Left ventricle myocardium inferior (tissue), 1 donor: ENCODE measurements around the gene EVA1C. TPM values are rescaled to one million over a fixed set of nuclear protein-coding genes. Genes with fewer than 3 reads are reported as not detected.

Source experiments
- DNase-seq: peaks from one replicate; pipeline ENCODE4 v3.0.0-alpha.2; 2020
- H3K27ac ChIP-seq: fragments of 200-600 bp; replicated peaks from 2 replicates; pipeline ENCODE4 v1.8.0; 2021
- H3K27me3 ChIP-seq: fragments of 200-600 bp; 2 replicates; pipeline ENCODE4 v1.8.0; 2021; ENCODE audit warnings: low read depth
- H3K36me3 ChIP-seq: fragments of 200-600 bp; 2 replicates; pipeline ENCODE4 v1.8.0; 2021
- H3K4me1 ChIP-seq: fragments of 200-600 bp; 2 replicates; pipeline ENCODE4 v1.8.0; 2021
- H3K4me3 ChIP-seq: fragments of 200-600 bp; 2 replicates; pipeline ENCODE4 v1.8.0; 2021; ENCODE audit warnings: mild to moderate bottlenecking, moderate library complexity
- H3K9me3 ChIP-seq: fragments of 200-600 bp; replicated peaks from 2 replicates; pipeline ENCODE4 v1.8.0; 2021
- intact Hi-C: fragments of 100-400 bp; cut with micrococcal nuclease; formaldehyde crosslinking; loops from one replicate; pipeline ENCODE4 v1.11.0; 2022
- total RNA-seq: library from RNA; stranded (reverse); fragmentation: NEBNext Ultra II Directional; extraction: Animal tissue kit (Norgen Biotek cat#: 25700); gene quantifications from one replicate; pipeline ENCODE4 v1.2.1, GENCODE V29; 2021
- TF ChIP-seq, protein P1 (sequence below): fragments of 200-600 bp; IDR thresholded peaks from 2 replicates; pipeline ENCODE4 v1.8.0; 2021; ENCODE audit warnings: antibody characterized with exemption, mild to moderate bottlenecking, borderline replicate concordance
- donor health status: DM: no; HTN: yes; CAD: no; lungs with severe emphysema.

The EVA1C gene
- total RNA-seq, 1 donor from 2014 or later: 13.9 TPM

DNA sequence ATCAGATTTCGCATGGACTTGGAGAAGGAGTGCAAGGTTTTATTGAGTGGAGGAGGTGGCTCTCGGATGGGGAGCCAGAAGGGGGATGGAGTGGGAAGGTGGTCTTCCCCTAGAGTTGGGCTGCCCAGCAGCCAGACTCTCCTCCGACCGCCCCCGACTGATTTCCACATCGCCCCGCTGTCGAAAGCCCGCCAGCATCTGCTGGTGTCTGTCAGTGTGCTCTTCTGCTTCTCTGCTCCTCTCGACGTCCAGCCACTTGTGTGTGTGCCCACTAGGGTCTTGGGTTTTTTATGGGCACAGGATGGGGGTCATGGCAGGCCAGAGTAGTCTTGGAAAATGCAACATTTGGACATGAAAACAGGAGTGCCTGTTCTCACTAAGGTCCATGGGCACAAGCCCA is 40.1 kb downstream of the EVA1C start:
- TF ChIP-seq, protein P1, sequence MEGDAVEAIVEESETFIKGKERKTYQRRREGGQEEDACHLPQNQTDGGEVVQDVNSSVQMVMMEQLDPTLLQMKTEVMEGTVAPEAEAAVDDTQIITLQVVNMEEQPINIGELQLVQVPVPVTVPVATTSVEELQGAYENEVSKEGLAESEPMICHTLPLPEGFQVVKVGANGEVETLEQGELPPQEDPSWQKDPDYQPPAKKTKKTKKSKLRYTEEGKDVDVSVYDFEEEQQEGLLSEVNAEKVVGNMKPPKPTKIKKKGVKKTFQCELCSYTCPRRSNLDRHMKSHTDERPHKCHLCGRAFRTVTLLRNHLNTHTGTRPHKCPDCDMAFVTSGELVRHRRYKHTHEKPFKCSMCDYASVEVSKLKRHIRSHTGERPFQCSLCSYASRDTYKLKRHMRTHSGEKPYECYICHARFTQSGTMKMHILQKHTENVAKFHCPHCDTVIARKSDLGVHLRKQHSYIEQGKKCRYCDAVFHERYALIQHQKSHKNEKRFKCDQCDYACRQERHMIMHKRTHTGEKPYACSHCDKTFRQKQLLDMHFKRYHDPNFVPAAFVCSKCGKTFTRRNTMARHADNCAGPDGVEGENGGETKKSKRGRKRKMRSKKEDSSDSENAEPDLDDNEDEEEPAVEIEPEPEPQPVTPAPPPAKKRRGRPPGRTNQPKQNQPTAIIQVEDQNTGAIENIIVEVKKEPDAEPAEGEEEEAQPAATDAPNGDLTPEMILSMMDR: no peak
- H3K4me1 ChIP-seq: peaks cover 71% of the 10 kb centered on the region
- no peak for DNase-seq
- H3K27me3 ChIP-seq: no peaks in the 10 kb centered on the region
- peaks cover 11% of the 10 kb centered on the region for H3K36me3 ChIP-seq
- no peaks in the 10 kb centered on the region for H3K9me3 ChIP-seq
- no peak overlapping the region for H3K4me3 ChIP-seq
- intact Hi-C loops: no loop called here
- H3K27ac ChIP-seq: no peak overlapping the region

DNA sequence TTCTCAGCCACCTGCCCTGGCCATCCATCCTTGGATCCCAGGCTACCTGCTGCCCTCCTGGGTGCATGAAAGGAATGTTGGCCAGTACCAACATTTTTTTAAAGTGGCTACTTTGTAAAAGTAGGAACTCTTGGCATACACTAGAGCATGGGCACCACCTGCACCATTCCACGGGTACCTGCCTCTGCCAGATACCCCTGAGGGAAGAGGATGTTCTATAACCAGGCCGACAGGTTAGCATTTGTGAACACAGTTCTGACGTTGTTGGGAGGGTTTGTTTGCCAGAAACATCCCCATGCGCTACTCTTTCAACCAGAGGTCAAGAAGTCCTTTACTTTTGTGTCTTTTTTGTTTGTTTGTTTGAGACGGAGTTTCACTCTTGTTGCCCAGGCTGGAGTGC is 43.0 kb downstream of the EVA1C start:
- Histone ChIP-seq H3K36me3 (peaks cover 39% of the 10 kb centered on the region), H3K27ac (peak overlapping the region; percentile 80), H3K4me3 (no peak overlapping the region), H3K4me1 (peaks cover 65% of the 10 kb centered on the region), H3K27me3 (no peaks in the 10 kb centered on the region), H3K9me3 (no peaks in the 10 kb centered on the region)
- no peak for DNase-seq
- TF ChIP-seq, protein P1: no peak
- intact Hi-C loops: no loop called here

DNA sequence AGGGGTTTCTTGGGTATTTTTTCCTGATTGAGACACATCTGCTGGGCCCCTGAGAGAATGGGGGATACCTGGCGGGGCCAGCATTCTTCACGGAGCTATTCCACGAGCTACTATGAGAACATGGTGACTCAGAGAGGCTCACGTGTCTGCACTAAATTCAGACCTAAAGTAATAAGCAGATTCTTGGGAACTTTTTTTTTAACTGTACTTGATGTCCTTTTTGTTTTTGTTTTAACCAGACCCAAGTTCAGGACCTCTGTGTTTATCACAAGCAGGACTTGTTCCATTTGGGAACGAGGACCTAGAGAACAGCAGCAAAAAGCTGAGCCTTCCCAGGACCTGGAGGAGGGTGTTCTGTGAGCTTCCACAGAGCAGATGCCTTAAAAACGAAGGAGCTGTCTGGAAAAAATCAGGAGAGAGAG is 44.0 kb downstream of the EVA1C start:
- TF ChIP-seq, protein P1: no peak

DNA sequence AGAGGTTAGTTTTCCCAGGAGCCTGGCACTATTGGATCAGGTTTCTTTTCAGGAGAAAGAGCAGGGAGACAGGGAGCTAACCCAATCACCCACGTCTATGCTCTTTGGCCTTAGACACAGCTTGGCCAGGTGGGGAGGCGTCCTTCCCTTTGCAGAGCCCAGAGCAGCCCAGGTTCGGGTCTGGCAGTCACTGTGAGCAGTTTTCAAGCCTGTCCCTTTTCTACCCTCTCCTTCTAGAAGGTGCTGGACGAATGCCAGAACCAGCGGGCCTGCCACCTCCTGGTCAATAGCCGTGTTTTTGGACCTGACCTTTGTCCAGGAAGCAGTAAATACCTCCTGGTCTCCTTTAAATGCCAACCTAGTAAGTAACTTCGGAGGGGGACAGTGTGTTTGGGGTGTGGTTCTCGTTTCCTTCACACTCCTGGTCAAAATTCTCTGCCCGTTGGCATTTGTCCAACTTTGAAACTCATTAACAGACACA is 44.9 kb downstream of the EVA1C start:
- intact Hi-C loops: no loop called here
- peak; percentile 43 for DNase-seq
- peaks cover 47% of the 10 kb centered on the region for H3K4me1 ChIP-seq
- TF ChIP-seq, protein P1: no peak
- no peak overlapping the region for H3K4me3 ChIP-seq
- H3K27me3 ChIP-seq: no peaks in the 10 kb centered on the region
- H3K36me3 ChIP-seq: peaks cover 56% of the 10 kb centered on the region
- H3K27ac ChIP-seq: peak overlapping the region; percentile 80
- H3K9me3 ChIP-seq: no peaks in the 10 kb centered on the region

More for the DNA sequence above, 44.0 kb downstream of the EVA1C start:
- Histone ChIP-seq H3K27ac (peak overlapping the region; percentile 80), H3K9me3 (no peaks in the 10 kb centered on the region), H3K27me3 (no peaks in the 10 kb centered on the region), H3K4me1 (peaks cover 56% of the 10 kb centered on the region), H3K36me3 (peaks cover 49% of the 10 kb centered on the region), H3K4me3 (no peak overlapping the region)
- DNase-seq: no peak
- intact Hi-C loops: no loop called here

DNA sequence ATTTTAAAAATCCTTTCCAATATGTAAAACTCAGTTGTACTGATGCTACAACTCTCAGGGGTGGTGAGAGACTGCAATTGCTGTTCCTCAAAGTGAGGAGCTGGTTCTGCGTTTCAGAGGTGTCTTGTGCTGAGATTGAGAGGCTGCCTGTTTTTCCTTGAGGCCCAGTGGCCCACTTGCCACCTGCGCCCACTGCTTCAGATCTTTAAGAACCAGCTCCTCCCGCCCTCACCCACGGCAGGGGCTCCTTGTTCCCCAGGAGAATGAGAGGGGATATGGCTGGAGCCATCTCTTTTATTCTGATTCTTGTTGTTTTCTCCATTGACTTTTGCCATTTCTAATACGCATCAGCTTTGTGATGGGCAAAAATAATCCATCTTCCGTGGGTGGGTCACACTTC is 45.5 kb downstream of the EVA1C start:
- intact Hi-C loops: no loop called here
- Histone ChIP-seq H3K36me3 (peaks cover 62% of the 10 kb centered on the region), H3K9me3 (no peaks in the 10 kb centered on the region), H3K27me3 (no peaks in the 10 kb centered on the region), H3K4me1 (peaks cover 49% of the 10 kb centered on the region), H3K4me3 (no peak overlapping the region), H3K27ac (peak overlapping the region; percentile 80)
- TF ChIP-seq, protein P1: no peak
- DNase-seq: no peak
